ENCODE data around the gene ZNF813. TPM values are rescaled to one million over a fixed set of nuclear protein-coding genes. Genes with fewer than 3 reads are reported as not detected.
"Not testable (repeated sequence)": the region's sequence is repeated elsewhere in the genome, so short reads cannot be mapped to it uniquely, and the experiment has no call there.

Gene ZNF813
- polyA plus RNA-seq, 1 donor (not counting 4 experiments of a cell fraction or from before 2014, with no cell fraction given) = 2.5 TPM

DNA sequence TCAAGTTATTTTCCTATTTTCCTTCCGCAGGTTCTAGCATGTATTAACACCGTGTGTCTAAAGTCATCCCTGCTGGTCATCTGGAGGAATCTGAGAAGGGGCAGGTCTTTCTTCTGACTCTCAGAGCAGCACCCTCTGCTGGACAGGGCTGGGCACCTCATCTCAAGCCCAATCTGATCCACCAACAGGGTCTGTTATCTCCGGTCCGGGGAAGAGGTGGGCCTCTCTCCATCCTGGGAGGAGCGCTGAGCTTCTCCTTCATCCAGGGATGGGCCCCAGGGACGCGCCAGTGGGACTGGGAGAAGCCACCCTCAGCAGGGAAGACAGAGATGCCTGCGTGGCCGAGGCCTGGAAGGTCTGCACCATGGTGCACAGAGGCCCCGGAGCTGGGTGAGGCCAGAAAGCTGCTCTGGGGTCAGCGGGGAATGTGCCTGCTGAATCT, 44.4 kb downstream of the ZNF813 start:
- Histone ChIP-seq H3K9ac (ENCODE audit: control insufficient read depth, extremely low read depth, insufficient read depth, low read length) (no peak overlapping the region), H3K9me1 (ENCODE audit: control insufficient read depth, extremely low read depth, insufficient read depth, low read length) (no peaks in the 10 kb centered on the region), H4K20me1 (ENCODE audit: control insufficient read depth, extremely low read depth, insufficient read depth, low read length) (no peaks in the 10 kb centered on the region), H3K27ac (ENCODE audit: control insufficient read depth, insufficient read depth, low read length) (no peak overlapping the region), H3K4me1 (ENCODE audit: control insufficient read depth, extremely low read depth, insufficient read depth, low read length) (no peaks in the 10 kb centered on the region), H3K36me3 (ENCODE audit: control insufficient read depth in 2 of 2, extremely low read depth in 1 of 2, insufficient read depth in 2 of 2, low read length in 2 of 2) (no peaks in the 10 kb centered on the region), H3K27me3 (ENCODE audit: control insufficient read depth, extremely low read depth, insufficient read depth, low read length) (no peaks in the 10 kb centered on the region), H3K4me2 (ENCODE audit: control insufficient read depth, extremely low read depth, insufficient read depth, low read depth, low read length) (no peak overlapping the region), H3K4me3 (ENCODE audit: control insufficient read depth in 2 of 3, extremely low read depth in 1 of 3, insufficient read depth in 2 of 3, low read depth in 1 of 3, low read length in 3 of 3) (no peak overlapping the region), H3K9me3 (ENCODE audit: control insufficient read depth, low read depth, low read length) (peaks cover 2% of the 10 kb centered on the region), H3K79me2 (ENCODE audit: control insufficient read depth, insufficient read depth, low read length) (no peaks in the 10 kb centered on the region), H2AFZ (ENCODE audit: control insufficient read depth, low read length) (no peak overlapping the region)
- TF ChIP-seq CTCF (optimal IDR thresholded peaks at IDR 0.05 in 1 of 3, IDR thresholded peaks at IDR 0.05 in 1 of 3, conservative IDR thresholded peaks at IDR 0.05 in 1 of 3; ENCODE audit: extremely low read depth in 1 of 3, insufficient read depth in 2 of 3, low read length in 3 of 3) (peak; percentile 33 to 73 (median 48)), EZH2 (IDR thresholded peaks at IDR 0.05; ENCODE audit: low read length) (no peak)
- dilution Hi-C loops (cut with MboI; ENCODE audit: extremely low pct_ligation_motif_present, low sequenced_read_pairs) = no loop called here
- FAIRE-seq (no peak), DNase-seq (ENCODE audit: low read depth, low spot score) (no peak)

- H3K9me3 ChIP-seq (ENCODE audit: control insufficient read depth, low read depth, low read length); H3K4me3 ChIP-seq (ENCODE audit: control insufficient read depth in 2 of 3, extremely low read depth in 1 of 3, insufficient read depth in 2 of 3, low read depth in 1 of 3, low read length in 3 of 3); H3K4me1 ChIP-seq (ENCODE audit: control insufficient read depth, extremely low read depth, insufficient read depth, low read length); H3K9ac ChIP-seq (ENCODE audit: control insufficient read depth, extremely low read depth, insufficient read depth, low read length); H3K27ac ChIP-seq (ENCODE audit: control insufficient read depth, insufficient read depth, low read length); dilution Hi-C loops (cut with MboI; ENCODE audit: extremely low pct_ligation_motif_present, low sequenced_read_pairs); H3K9me1 ChIP-seq (ENCODE audit: control insufficient read depth, extremely low read depth, insufficient read depth, low read length); DNase-seq (ENCODE audit: low read depth, low spot score); H2AFZ ChIP-seq (ENCODE audit: control insufficient read depth, low read length); H3K27me3 ChIP-seq (ENCODE audit: control insufficient read depth, extremely low read depth, insufficient read depth, low read length); H4K20me1 ChIP-seq (ENCODE audit: control insufficient read depth, extremely low read depth, insufficient read depth, low read length); H3K36me3 ChIP-seq (ENCODE audit: control insufficient read depth in 2 of 2, extremely low read depth in 1 of 2, insufficient read depth in 2 of 2, low read length in 2 of 2); H3K4me2 ChIP-seq (ENCODE audit: control insufficient read depth, extremely low read depth, insufficient read depth, low read depth, low read length); FAIRE-seq; H3K79me2 ChIP-seq (ENCODE audit: control insufficient read depth, insufficient read depth, low read length): not testable (repeated sequence)
Measured at GRCh38 chr19:53515047-53515446, 47.5 kb downstream of the ZNF813 start.

GRCh38 chr19:53517114-53517741, 49.7 kb downstream of the ZNF813 start:
- H3K9ac ChIP-seq (ENCODE audit: control insufficient read depth, extremely low read depth, insufficient read depth, low read length) = no peak overlapping the region
- H3K9me1 ChIP-seq (ENCODE audit: control insufficient read depth, extremely low read depth, insufficient read depth, low read length) = no peaks in the 10 kb centered on the region
- no peak overlapping the region for H2AFZ ChIP-seq (ENCODE audit: control insufficient read depth, low read length)
- no peaks in the 10 kb centered on the region for H3K36me3 ChIP-seq (ENCODE audit: control insufficient read depth in 2 of 2, extremely low read depth in 1 of 2, insufficient read depth in 2 of 2, low read length in 2 of 2)
- H3K4me3 ChIP-seq (ENCODE audit: control insufficient read depth in 2 of 3, extremely low read depth in 1 of 3, insufficient read depth in 2 of 3, low read depth in 1 of 3, low read length in 3 of 3) = no peak overlapping the region
- no peak for TF ChIP-seq EZH2 (IDR thresholded peaks at IDR 0.05; ENCODE audit: low read length)
- TF ChIP-seq CTCF (optimal IDR thresholded peaks at IDR 0.05 in 1 of 3, IDR thresholded peaks at IDR 0.05 in 1 of 3, conservative IDR thresholded peaks at IDR 0.05 in 1 of 3; ENCODE audit: extremely low read depth in 1 of 3, insufficient read depth in 2 of 3, low read length in 3 of 3) = no peak
- H3K27me3 ChIP-seq (ENCODE audit: control insufficient read depth, extremely low read depth, insufficient read depth, low read length) = no peaks in the 10 kb centered on the region
- no peaks in the 10 kb centered on the region for H4K20me1 ChIP-seq (ENCODE audit: control insufficient read depth, extremely low read depth, insufficient read depth, low read length)
- H3K9me3 ChIP-seq (ENCODE audit: control insufficient read depth, low read depth, low read length) = no peaks in the 10 kb centered on the region
- H3K4me2 ChIP-seq (ENCODE audit: control insufficient read depth, extremely low read depth, insufficient read depth, low read depth, low read length) = no peak overlapping the region
- H3K27ac ChIP-seq (ENCODE audit: control insufficient read depth, insufficient read depth, low read length) = no peak overlapping the region
- DNase-seq (ENCODE audit: low read depth, low spot score) (no peak), FAIRE-seq (no peak)
- dilution Hi-C loops (cut with MboI; ENCODE audit: extremely low pct_ligation_motif_present, low sequenced_read_pairs) = no loop called here
- H3K4me1 ChIP-seq (ENCODE audit: control insufficient read depth, extremely low read depth, insufficient read depth, low read length) = peaks cover 8% of the 10 kb centered on the region
- H3K79me2 ChIP-seq (ENCODE audit: control insufficient read depth, insufficient read depth, low read length) = peaks cover 5% of the 10 kb centered on the region

Measured in keratinocyte (primary cell).